ENCODE measurements around the gene LCN2. TPM values are rescaled to one million over a fixed set of nuclear protein-coding genes. Genes with fewer than 3 reads are reported as not detected.

The LCN2 gene
- total RNA-seq, 2 donors from 2014 or later = 4.9 to 24.6 TPM

DNA sequence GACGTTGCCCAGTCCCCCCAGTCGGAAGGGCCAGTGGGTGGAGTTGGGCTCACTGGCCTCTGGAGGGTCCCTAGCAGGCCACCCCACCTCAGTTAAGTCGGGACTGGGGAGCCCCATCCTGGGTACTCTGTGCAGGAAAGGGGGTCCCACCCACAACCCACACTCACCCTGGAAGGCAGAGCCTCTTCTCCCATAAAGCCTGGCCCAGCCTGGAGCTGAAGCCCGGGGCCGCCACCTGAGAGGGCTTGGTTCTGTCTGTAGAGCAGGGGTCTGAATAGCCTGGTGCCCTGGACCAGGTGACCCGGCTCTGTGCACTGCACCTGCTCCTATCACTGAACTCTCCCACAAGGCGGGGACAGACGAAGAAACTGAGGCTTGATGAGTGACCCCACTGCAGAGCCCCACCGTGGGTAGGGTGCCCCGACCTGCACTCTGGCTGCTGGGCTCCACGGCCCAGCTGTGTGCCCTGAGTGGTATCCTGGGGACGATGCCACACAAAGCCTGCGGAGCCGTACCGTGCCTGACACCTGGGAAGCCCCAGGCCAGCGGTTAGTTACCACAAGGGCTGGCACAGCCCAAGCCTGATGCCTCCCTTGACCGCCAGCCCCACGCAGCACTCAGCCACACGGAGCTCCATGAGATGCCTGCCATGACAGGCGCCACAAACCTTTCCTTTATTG is 29.1 kb upstream of the LCN2 start:
- intact Hi-C loops (cut with DNase I) = loop anchor here (10.0 kb wide), 1 partner anchor 175 kb away; no protein-coding TSS in a partner anchor
- peaks cover 4 to 11% of the 10 kb centered on the region in 2 donors for H3K36me3 ChIP-seq (replicated peaks in 1 of 2; ENCODE audit: insufficient read depth in 1 of 2, low read depth in 2 of 2)
- H3K27me3 ChIP-seq = no peaks in the 10 kb centered on the region
- H3K4me3 ChIP-seq = no peak overlapping the region
- H3K27ac ChIP-seq = peak overlapping the region; percentile 71 to 90 (median 74)
- 83 to 87% methylated on average over 6 to 20 of the region's 20 CpGs for WGBS, 2 donors
- peaks cover 49% of the 10 kb centered on the region for H3K4me1 ChIP-seq
- peak in 2 of 4 donors; percentile 13 to 18 for DNase-seq
- no peak for ATAC-seq
- TF ChIP-seq POLR2A (IDR thresholded peaks at IDR 0.05) = no peak
- TF ChIP-seq, protein P1, sequence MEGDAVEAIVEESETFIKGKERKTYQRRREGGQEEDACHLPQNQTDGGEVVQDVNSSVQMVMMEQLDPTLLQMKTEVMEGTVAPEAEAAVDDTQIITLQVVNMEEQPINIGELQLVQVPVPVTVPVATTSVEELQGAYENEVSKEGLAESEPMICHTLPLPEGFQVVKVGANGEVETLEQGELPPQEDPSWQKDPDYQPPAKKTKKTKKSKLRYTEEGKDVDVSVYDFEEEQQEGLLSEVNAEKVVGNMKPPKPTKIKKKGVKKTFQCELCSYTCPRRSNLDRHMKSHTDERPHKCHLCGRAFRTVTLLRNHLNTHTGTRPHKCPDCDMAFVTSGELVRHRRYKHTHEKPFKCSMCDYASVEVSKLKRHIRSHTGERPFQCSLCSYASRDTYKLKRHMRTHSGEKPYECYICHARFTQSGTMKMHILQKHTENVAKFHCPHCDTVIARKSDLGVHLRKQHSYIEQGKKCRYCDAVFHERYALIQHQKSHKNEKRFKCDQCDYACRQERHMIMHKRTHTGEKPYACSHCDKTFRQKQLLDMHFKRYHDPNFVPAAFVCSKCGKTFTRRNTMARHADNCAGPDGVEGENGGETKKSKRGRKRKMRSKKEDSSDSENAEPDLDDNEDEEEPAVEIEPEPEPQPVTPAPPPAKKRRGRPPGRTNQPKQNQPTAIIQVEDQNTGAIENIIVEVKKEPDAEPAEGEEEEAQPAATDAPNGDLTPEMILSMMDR (IDR thresholded peaks at IDR 0.05) = no peak
- no peaks in the 10 kb centered on the region for H3K9me3 ChIP-seq

DNA sequence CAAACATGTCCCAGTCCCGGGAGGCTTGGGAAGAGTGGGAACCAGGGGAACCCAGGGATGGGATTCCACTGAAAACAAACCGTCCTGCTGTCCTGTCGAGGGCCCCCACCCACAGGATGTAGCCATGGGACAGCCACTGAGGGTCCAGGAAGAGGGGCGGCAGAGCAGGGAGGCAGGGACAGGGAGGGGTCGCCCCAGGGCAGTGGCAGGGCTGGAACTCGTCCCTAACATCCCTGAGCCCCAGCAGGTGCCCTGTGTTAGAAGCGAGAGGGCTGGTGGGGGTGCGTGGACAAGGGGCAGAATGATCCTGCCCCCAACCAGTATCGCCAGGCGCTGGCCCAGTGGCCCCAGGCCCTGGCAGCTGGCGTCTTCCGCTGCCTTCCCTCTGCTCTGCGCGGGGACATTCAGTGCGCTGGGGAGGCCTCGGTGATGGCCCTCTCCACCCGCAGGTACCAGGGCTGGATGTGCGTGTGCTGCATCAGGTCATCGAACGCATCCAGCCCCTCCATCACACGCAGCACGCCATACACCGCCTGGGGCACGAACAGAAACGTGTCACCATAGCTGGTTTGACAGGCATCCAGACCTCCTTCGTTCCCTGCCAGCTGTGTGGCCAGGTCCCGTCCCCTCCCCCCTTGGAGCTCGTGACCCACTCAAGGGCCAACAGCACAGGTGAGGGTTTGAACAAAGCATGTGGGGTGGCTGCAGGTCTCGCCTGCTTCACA is 28.4 kb upstream of the LCN2 start:
- no peak for TF ChIP-seq POLR2A (IDR thresholded peaks at IDR 0.05)
- TF ChIP-seq, protein P1 (IDR thresholded peaks at IDR 0.05) = no peak
- no peak overlapping the region for H3K4me3 ChIP-seq
- no peak for ATAC-seq
- peaks cover 4 to 11% of the 10 kb centered on the region in 2 donors for H3K36me3 ChIP-seq (replicated peaks in 1 of 2; ENCODE audit: insufficient read depth in 1 of 2, low read depth in 2 of 2)
- intact Hi-C loops (cut with DNase I) = loop anchor here (10.0 kb wide), 1 partner anchor 176 kb away; no protein-coding TSS in a partner anchor
- WGBS, 2 donors = 55 to 86% methylated on average over 3 to 28 of the region's 29 CpGs
- H3K27me3 ChIP-seq = no peaks in the 10 kb centered on the region
- peaks cover 49% of the 10 kb centered on the region for H3K4me1 ChIP-seq
- DNase-seq = peak in 1 of 4 donors; percentile 13
- H3K9me3 ChIP-seq = no peaks in the 10 kb centered on the region
- H3K27ac ChIP-seq = peak overlapping the region; percentile 71 to 90 (median 74)

DNA sequence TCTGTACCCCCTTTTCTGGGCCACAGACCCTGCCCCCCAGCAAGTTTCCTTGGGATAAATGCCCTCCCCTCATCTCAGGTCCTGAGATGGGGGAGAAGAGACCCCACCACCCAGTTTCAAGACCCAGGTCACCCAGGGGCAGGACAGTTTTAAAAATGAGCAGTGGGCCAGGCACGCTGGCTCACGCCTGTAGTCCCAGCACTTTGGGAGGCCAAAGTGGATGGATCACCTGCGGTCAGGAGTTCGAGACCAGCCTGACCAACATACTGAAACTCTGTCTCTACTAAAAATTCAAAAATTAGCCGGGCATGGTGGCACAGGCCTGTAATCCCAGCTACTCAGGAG is 27.8 kb upstream of the LCN2 start:
- DNase-seq = peak in 1 of 4 donors; percentile 6

DNA sequence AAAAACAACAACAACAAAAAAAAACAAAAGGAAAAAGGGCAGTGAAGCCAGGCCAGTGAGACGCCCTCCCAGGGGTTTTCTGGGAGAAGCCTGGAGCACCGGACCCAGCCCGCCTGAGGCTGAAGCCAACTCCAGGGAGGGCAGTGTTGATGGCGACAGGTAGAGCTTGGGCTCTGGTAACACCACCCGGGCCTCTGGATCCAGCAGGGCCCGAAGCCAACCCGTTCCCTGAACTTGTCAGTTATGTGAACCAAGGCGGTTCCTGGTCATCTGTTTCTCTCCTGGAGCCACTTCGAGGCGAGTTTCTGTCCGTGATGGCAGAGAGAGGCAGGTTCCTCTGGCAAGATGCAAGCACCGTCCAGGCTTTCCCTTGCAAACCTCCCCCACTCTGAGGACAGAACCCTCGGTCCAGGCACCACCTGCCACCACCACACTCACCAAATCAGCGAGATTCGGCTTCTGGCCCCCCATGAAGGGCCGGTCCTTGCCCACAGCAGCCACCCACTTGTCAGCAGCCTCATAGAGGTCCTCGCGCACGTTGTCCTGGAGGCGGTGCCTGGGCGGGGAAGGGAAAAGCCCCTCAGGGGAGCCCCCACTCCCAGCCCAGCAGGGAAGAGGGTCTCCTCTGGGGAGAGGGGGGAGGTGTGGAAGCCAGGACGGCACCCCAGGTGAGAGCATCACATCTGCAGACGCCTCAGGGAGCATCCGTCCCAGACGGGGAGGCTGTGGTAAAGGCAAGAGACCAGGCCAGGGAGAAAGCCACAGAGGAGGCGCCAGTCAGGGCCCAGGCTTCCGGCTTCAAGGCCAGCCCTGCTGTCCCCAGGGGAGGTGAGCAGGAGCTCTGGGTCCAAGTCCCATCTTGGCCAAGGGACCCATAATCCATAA is 27.1 kb upstream of the LCN2 start:
- peak in 1 of 4 donors; percentile 13 for DNase-seq
- ATAC-seq = no peak
- intact Hi-C loops (cut with DNase I) = loop anchor here (10.0 kb wide), 1 partner anchor 177 kb away; no protein-coding TSS in a partner anchor
- no peak overlapping the region for H3K27ac ChIP-seq
- WGBS, 2 donors = 83 to 92% methylated on average over 19 to 21 of the region's 27 CpGs
- TF ChIP-seq, protein P1 (IDR thresholded peaks at IDR 0.05) = no peak
- TF ChIP-seq POLR2A (IDR thresholded peaks at IDR 0.05) = no peak
- peaks cover 50% of the 10 kb centered on the region for H3K4me1 ChIP-seq
- H3K36me3 ChIP-seq (replicated peaks in 1 of 2; ENCODE audit: insufficient read depth in 1 of 2, low read depth in 2 of 2) = peaks cover 4 to 11% of the 10 kb centered on the region in 2 donors
- H3K9me3 ChIP-seq = no peaks in the 10 kb centered on the region
- H3K27me3 ChIP-seq = no peaks in the 10 kb centered on the region
- H3K4me3 ChIP-seq = no peak overlapping the region

More for the DNA sequence above, 27.8 kb upstream of the LCN2 start:
- no peak for TF ChIP-seq POLR2A (IDR thresholded peaks at IDR 0.05)
- TF ChIP-seq, protein P1 (IDR thresholded peaks at IDR 0.05) = no peak
- no peaks in the 10 kb centered on the region for H3K27me3 ChIP-seq
- H3K9me3 ChIP-seq = no peaks in the 10 kb centered on the region
- peaks cover 4 to 11% of the 10 kb centered on the region in 2 donors for H3K36me3 ChIP-seq (replicated peaks in 1 of 2; ENCODE audit: insufficient read depth in 1 of 2, low read depth in 2 of 2)
- H3K4me3 ChIP-seq = no peak overlapping the region
- peaks cover 49% of the 10 kb centered on the region for H3K4me1 ChIP-seq
- 96 to 100% methylated on average over 4 to 5 of the region's 5 CpGs for WGBS, 2 donors
- ATAC-seq = no peak
- intact Hi-C loops (cut with DNase I) = loop anchor here (10.0 kb wide), 1 partner anchor 177 kb away; no protein-coding TSS in a partner anchor
- no peak overlapping the region for H3K27ac ChIP-seq

Measured in body of pancreas (tissue), 4 donors.